ENCODE results near the gene UNC5B. TPM values are rescaled to one million over a fixed set of nuclear protein-coding genes. Genes with fewer than 3 reads are reported as not detected.
A peak's percentile ranks its signal among the peaks of the same experiment; 100 is the strongest.

UNC5B gene
- polyA plus RNA-seq, 1 experiment, result 27.4 TPM

- ChIA-PET CTCF (interaction anchor here (1.4 to 6.2 kb wide), 7 partner anchors 11 to 453 kb away, joined by 3 to 78 read pairs (median 15); no protein-coding TSS in a partner anchor), POLR2A (no interaction called here)
- Histone ChIP-seq H3K4me3 (ENCODE audit: low read depth, low read length) (no peak overlapping the region), H3K27me3 (ENCODE audit: control insufficient read depth, insufficient read depth, low read length) (no peaks in the 10 kb centered on the region), H3K36me3 (ENCODE audit: control insufficient read depth, insufficient read depth, low read length) (no peaks in the 10 kb centered on the region)
- TF ChIP-seq, protein P1, sequence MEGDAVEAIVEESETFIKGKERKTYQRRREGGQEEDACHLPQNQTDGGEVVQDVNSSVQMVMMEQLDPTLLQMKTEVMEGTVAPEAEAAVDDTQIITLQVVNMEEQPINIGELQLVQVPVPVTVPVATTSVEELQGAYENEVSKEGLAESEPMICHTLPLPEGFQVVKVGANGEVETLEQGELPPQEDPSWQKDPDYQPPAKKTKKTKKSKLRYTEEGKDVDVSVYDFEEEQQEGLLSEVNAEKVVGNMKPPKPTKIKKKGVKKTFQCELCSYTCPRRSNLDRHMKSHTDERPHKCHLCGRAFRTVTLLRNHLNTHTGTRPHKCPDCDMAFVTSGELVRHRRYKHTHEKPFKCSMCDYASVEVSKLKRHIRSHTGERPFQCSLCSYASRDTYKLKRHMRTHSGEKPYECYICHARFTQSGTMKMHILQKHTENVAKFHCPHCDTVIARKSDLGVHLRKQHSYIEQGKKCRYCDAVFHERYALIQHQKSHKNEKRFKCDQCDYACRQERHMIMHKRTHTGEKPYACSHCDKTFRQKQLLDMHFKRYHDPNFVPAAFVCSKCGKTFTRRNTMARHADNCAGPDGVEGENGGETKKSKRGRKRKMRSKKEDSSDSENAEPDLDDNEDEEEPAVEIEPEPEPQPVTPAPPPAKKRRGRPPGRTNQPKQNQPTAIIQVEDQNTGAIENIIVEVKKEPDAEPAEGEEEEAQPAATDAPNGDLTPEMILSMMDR (IDR thresholded peaks at IDR 0.05; ENCODE audit: insufficient read depth, low read depth, low read length), result no peak
- DNase-seq (ENCODE audit: low read depth), result no peak
Observed at GRCh38 chr10:71266147-71266917, 54.0 kb downstream of the UNC5B start.

DNA sequence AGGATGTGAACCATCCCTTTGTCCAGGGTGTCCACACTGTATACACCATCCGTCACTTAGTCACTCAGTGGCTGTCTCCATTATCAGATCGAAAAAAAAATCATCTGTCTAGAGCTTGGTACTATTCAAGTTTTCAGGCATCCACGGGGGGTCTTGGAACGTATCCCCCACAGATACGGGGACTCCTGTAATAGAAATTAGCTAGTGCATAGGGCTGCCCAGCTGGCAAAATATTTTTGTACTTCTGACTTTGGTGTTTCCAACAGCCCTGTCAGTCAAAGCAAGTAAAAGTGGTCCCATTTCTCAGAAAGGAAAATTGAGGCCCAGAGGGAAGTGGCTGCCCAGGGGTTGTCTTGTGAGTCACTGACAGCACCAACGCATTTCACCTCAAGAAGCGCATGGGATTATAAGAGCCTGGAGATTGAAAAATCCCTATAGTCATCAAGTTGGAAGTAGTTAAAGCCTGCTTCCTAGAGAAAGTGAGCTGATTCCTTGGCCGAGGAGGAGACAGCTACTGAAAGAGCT, 54.6 kb downstream of the UNC5B start:
- H3K36me3 ChIP-seq (ENCODE audit: control insufficient read depth, insufficient read depth, low read length), result 0 out of 2 replicates have a peak, but pooled peaks cover 2% of the 10 kb centered on the region
- H3K4me3 ChIP-seq (ENCODE audit: low read depth, low read length), result no peak overlapping the region
- no peak for DNase-seq (ENCODE audit: low read depth)
- H3K27me3 ChIP-seq (ENCODE audit: control insufficient read depth, insufficient read depth, low read length), result no peaks in the 10 kb centered on the region
- ChIA-PET POLR2A (no interaction called here), CTCF (interaction anchor here (0.7 to 6.2 kb wide), 9 partner anchors 8 to 453 kb away, joined by 3 to 78 read pairs (median 6); no protein-coding TSS in a partner anchor)
- TF ChIP-seq, protein P1 (IDR thresholded peaks at IDR 0.05; ENCODE audit: insufficient read depth, low read depth, low read length), result no peak

DNA sequence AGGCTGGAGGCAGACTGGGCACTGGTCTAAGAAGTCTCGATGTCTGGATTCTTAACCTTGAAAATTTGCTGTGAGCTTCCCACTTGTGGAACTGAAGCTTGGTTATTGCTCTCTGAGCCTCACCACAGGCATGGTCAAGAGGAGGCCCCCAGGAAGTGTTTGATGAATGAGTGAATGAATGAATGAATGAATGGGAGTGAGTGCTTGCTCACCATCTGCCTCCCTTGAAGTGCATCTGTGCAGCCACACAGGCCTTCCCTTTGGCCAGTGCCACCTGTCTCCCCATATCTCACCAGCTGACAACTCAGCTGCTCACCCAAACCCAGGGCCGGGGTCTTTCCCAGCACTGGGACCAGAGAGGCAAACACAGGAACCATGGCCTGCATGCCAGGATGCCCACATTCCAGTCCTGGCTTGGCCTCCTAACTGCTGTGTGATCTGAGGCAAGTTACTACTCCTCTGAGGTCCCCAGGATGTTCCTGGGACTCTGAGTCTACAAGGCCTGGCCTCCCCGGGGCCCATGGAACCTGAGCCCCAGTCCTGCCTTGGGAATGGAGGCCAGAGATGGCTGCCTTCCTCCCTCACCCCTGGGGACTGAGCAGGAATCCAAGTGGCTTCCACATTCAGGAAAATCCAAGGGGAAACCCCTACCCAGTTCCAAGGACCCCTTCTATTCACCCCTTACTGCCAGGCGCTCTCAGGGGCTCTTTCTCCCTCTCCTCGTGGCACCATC, 55.3 kb downstream of the UNC5B start:
- DNase-seq (ENCODE audit: low read depth), result no peak
- TF ChIP-seq, protein P1 (IDR thresholded peaks at IDR 0.05; ENCODE audit: insufficient read depth, low read depth, low read length), result no peak
- Histone ChIP-seq H3K4me3 (ENCODE audit: low read depth, low read length) (no peak overlapping the region), H3K27me3 (ENCODE audit: control insufficient read depth, insufficient read depth, low read length) (no peaks in the 10 kb centered on the region), H3K36me3 (ENCODE audit: control insufficient read depth, insufficient read depth, low read length) (0 out of 2 replicates have a peak, but pooled peaks cover 2% of the 10 kb centered on the region)
- CTCF ChIA-PET, result interaction anchor here (0.7 to 6.2 kb wide), 17 partner anchors 8 to 454 kb away, joined by 3 to 78 read pairs (median 6); no protein-coding TSS in a partner anchor
- POLR2A ChIA-PET, result no interaction called here

DNA sequence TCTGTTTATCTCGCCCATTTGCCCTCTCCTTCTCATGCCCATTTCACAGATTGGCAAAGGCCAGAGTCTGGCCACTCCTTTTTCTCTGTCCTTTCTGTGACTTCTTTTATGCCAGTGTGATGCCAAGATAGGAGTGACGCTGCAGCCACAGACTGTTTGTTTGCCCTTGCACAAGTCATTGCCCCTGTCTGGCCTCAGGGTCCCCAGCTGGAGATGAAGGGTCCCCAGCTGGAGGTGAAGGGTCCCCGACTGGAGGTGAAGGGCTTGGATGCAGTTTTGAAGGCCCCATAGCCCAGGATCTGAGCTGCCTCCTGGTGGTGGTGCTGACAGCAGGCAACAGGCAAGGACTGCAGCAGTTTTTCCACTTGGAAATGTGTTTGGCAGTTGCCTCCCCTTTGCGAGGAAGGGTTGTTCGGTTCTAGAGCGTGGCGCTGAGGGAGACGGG, 55.9 kb downstream of the UNC5B start:
- DNase-seq (ENCODE audit: low read depth), result no peak
- CTCF ChIA-PET, result interaction anchor here (0.7 to 6.2 kb wide), 17 partner anchors 9 to 462 kb away, joined by 3 to 78 read pairs (median 6); no protein-coding TSS in a partner anchor
- TF ChIP-seq, protein P1 (IDR thresholded peaks at IDR 0.05; ENCODE audit: insufficient read depth, low read depth, low read length), result peak; percentile 86
- no peak overlapping the region for H3K4me3 ChIP-seq (ENCODE audit: low read depth, low read length)
- POLR2A ChIA-PET, result no interaction called here
- 0 out of 2 replicates have a peak, but pooled peaks cover 2% of the 10 kb centered on the region for H3K36me3 ChIP-seq (ENCODE audit: control insufficient read depth, insufficient read depth, low read length)
- H3K27me3 ChIP-seq (ENCODE audit: control insufficient read depth, insufficient read depth, low read length), result no peaks in the 10 kb centered on the region

DNA sequence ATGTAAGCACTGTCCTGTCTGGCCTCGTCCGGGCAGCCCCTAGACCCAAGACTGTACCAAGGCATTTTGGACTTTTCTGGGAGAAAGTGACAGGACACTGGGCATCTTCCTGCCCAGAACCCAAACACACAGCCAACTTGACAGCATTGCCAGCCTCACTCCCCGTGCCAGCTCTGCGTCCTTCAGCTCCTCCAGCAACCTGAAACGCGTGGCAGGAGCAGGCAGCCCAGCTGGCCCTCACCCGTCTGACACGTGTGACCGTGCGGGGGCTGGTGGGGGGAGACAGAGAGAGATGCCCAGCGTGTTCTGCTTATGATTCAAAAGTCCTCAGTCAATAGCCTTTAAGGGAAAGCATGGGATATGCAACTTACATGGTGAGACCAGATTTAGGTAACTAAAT, 56.4 kb downstream of the UNC5B start:
- ChIA-PET CTCF (interaction anchor here (0.8 to 6.2 kb wide), 17 partner anchors 9 to 462 kb away, joined by 3 to 78 read pairs (median 6); no protein-coding TSS in a partner anchor), POLR2A (no interaction called here)
- H3K27me3 ChIP-seq (ENCODE audit: control insufficient read depth, insufficient read depth, low read length), result no peaks in the 10 kb centered on the region
- peaks cover 2% of the 10 kb centered on the region for H3K36me3 ChIP-seq (ENCODE audit: control insufficient read depth, insufficient read depth, low read length)
- DNase-seq (ENCODE audit: low read depth), result no peak
- no peak overlapping the region for H3K4me3 ChIP-seq (ENCODE audit: low read depth, low read length)
- TF ChIP-seq, protein P1 (IDR thresholded peaks at IDR 0.05; ENCODE audit: insufficient read depth, low read depth, low read length), result no peak
